ENCODE results near the gene KLC1. TPM values are rescaled to one million over a fixed set of nuclear protein-coding genes. Genes with fewer than 3 reads are reported as not detected.

The KLC1 gene
- total and polyA plus RNA-seq, 2 of the 13 experiments (the other 11 are each of a cell fraction or from before 2014, with no cell fraction given) = 53.2 to 63.5 TPM

DNA sequence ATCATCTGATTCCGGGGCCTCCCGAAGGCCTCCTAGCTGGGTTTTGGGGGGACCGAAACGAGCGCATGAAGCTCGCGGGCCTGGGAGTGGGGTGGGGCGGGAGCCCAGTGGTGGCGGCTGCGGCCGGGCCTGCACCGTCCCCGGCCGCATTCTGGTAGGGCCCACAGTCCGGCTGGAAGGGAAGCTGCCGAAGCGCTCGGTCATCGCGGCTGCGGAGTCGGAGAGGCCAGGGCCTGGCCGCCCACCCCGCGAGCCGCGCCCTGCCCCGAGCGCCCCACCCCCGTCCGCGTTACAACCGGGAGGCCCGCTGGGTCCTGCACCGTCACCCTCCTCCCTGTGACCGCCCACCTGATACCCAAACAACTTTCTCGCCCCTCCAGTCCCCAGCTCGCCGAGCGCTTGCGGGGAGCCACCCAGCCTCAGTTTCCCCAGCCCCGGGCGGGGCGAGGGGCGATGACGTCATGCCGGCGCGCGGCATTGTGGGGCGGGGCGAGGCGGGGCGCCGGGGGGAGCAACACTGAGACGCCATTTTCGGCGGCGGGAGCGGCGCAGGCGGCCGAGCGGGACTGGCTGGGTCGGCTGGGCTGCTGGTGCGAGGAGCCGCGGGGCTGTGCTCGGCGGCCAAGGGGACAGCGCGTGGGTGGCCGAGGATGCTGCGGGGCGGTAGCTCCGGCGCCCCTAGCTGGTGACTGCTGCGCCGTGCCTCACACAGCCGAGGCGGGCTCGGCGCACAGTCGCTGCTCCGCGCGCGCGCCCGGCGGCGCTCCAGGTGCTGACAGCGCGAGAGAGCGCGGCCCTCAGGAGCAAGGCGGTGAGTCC lies at the start of gene KLC1 (continued):
- TF ChIP-seq ZNF710 (CRISPR knock-in tag; IDR thresholded peaks at IDR 0.05; ENCODE audit: borderline replicate concordance) (no peak), ATF7 (IDR thresholded peaks at IDR 0.05) (peak; percentile 99), ATF7 (CRISPR knock-in tag; IDR thresholded peaks at IDR 0.05) (peak; percentile 100), ZNF777 (CRISPR knock-in tag; IDR thresholded peaks at IDR 0.05) (no peak; the same call in 1 of the 2 replicates), HNRNPLL (IDR thresholded peaks at IDR 0.05; ENCODE audit: low read depth, low read length, poor library complexity, severe bottlenecking) (peak; percentile 35), PLRG1 (conservative IDR thresholded peaks at IDR 0.05) (no peak), MXI1 (IDR thresholded peaks at IDR 0.05; ENCODE audit: borderline replicate concordance, low read depth, low read length) (peak; percentile 29; the same call in 1 of the 3 replicates), KLF13 (CRISPR knock-in tag; IDR thresholded peaks at IDR 0.05) (no peak), CBX5 (CRISPR knock-in tag; IDR thresholded peaks at IDR 0.05; ENCODE audit: borderline replicate concordance) (peak; percentile 64; the same call in 1 of the 2 replicates), PTBP1 (IDR thresholded peaks at IDR 0.05; ENCODE audit: low read depth, low read length, poor library complexity, severe bottlenecking) (peak; percentile 95), ZZZ3 (CRISPR knock-in tag; IDR thresholded peaks at IDR 0.05; ENCODE audit: borderline replicate concordance) (0 out of 2 replicates have a peak, but pooled peaks have one; percentile 40), ZFY (CRISPR knock-in tag; IDR thresholded peaks at IDR 0.05) (peak; percentile 91), MTERF4 (CRISPR knock-in tag; IDR thresholded peaks at IDR 0.05) (peak; percentile 91), DPF2 (CRISPR knock-in tag; IDR thresholded peaks at IDR 0.05; ENCODE audit: borderline replicate concordance, low read depth) (no peak), CREBL2 (CRISPR knock-in tag; IDR thresholded peaks at IDR 0.05; ENCODE audit: borderline replicate concordance) (no peak; the same call in 1 of the 2 replicates), GLI4 (CRISPR knock-in tag; IDR thresholded peaks at IDR 0.05; ENCODE audit: borderline replicate concordance) (no peak), GABPB1 (CRISPR knock-in tag; IDR thresholded peaks at IDR 0.05) (peak; percentile 83; the same call in 1 of the 2 replicates), KDM3A (CRISPR knock-in tag; IDR thresholded peaks at IDR 0.05; ENCODE audit: low read depth) (no peak; the same call in 1 of the 2 replicates), ZNF501 (CRISPR knock-in tag; IDR thresholded peaks at IDR 0.05) (0 out of 2 replicates have a peak, but pooled peaks have one; percentile 58), SALL2 (CRISPR knock-in tag; IDR thresholded peaks at IDR 0.05) (peak; percentile 41; the same call in 1 of the 2 replicates), ZNF558 (CRISPR knock-in tag; IDR thresholded peaks at IDR 0.05; ENCODE audit: borderline replicate concordance) (0 out of 2 replicates have a peak, but pooled peaks have one; percentile 15)
- TF ChIP-seq, protein P1, sequence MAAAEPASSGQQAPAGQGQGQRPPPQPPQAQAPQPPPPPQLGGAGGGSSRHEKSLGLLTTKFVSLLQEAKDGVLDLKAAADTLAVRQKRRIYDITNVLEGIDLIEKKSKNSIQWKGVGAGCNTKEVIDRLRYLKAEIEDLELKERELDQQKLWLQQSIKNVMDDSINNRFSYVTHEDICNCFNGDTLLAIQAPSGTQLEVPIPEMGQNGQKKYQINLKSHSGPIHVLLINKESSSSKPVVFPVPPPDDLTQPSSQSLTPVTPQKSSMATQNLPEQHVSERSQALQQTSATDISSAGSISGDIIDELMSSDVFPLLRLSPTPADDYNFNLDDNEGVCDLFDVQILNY (CRISPR knock-in tag; conservative IDR thresholded peaks at IDR 0.05) = peak; percentile 39
- TF ChIP-seq, protein P2, sequence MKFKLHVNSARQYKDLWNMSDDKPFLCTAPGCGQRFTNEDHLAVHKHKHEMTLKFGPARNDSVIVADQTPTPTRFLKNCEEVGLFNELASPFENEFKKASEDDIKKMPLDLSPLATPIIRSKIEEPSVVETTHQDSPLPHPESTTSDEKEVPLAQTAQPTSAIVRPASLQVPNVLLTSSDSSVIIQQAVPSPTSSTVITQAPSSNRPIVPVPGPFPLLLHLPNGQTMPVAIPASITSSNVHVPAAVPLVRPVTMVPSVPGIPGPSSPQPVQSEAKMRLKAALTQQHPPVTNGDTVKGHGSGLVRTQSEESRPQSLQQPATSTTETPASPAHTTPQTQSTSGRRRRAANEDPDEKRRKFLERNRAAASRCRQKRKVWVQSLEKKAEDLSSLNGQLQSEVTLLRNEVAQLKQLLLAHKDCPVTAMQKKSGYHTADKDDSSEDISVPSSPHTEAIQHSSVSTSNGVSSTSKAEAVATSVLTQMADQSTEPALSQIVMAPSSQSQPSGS (CRISPR knock-in tag; IDR thresholded peaks at IDR 0.05) = peak; percentile 99

All from HepG2 (cell line).